GM18951 (cell line): ENCODE measurements around the gene VPS4B.

Experiments
- POLR2A ChIP-seq: IDR thresholded peaks from 4 replicates; pipeline ENCODE4 v1.6.1; 2011; ENCODE audit warnings: mild to moderate bottlenecking; ENCODE audit not compliant: insufficient read length, insufficient read depth; ENCODE audit errors: extremely low read depth
- in situ Hi-C: fragments of 300-500 bp; cut with MboI; formaldehyde crosslinking; loops from one replicate; pipeline ENCODE4 v1.12.0; 2022; ENCODE audit warnings: low sequenced_read_pairs, mixed read lengths, inconsistent platforms; ENCODE audit not compliant: unreplicated experiment

VPS4B gene

GRCh38 chr18:63446266-63446665 is 24.0 kb upstream of the VPS4B start:
- in situ Hi-C loops = loop anchor here (25.0 kb wide), 2 partner anchors 309 to 734 kb away; partner anchors contain the start of gene PHLPP1

GRCh38 chr18:63445037-63445436 is 22.8 kb upstream of the VPS4B start:
- TF ChIP-seq POLR2A = no peak
- in situ Hi-C loops = loop anchor here (25.0 kb wide), 2 partner anchors 308 to 733 kb away; partner anchors contain the start of gene PHLPP1

More at GRCh38 chr18:63446266-63446665, 24.0 kb upstream of the VPS4B start:
- no peak for TF ChIP-seq POLR2A

- no peak for TF ChIP-seq POLR2A
- in situ Hi-C loops = loop anchor here (25.0 kb wide), 2 partner anchors 307 to 732 kb away; partner anchors contain the start of gene PHLPP1
Measured at GRCh38 chr18:63444580-63444979, 22.3 kb upstream of the VPS4B start.

- TF ChIP-seq POLR2A = no peak
- in situ Hi-C loops = loop anchor here (25.0 kb wide), 2 partner anchors 307 to 732 kb away; partner anchors contain the start of gene PHLPP1
Measured at GRCh38 chr18:63443829-63444228, 21.6 kb upstream of the VPS4B start.

- in situ Hi-C loops = loop anchor here (25.0 kb wide), 2 partner anchors 304 to 729 kb away; partner anchors contain the start of gene PHLPP1
Measured at GRCh38 chr18:63440881-63441280, 18.6 kb upstream of the VPS4B start.

GRCh38 chr18:63440219-63440618 is 17.9 kb upstream of the VPS4B start:
- TF ChIP-seq POLR2A = no peak
- in situ Hi-C loops = loop anchor here (25.0 kb wide), 2 partner anchors 303 to 728 kb away; partner anchors contain the start of gene PHLPP1

More at GRCh38 chr18:63440881-63441280, 18.6 kb upstream of the VPS4B start:
- no peak for TF ChIP-seq POLR2A

- in situ Hi-C loops = loop anchor here (25.0 kb wide), 2 partner anchors 302 to 727 kb away; partner anchors contain the start of gene PHLPP1
- no peak for TF ChIP-seq POLR2A
Measured at GRCh38 chr18:63439334-63439733, 17.1 kb upstream of the VPS4B start.

GRCh38 chr18:63438181-63438580 is 15.9 kb upstream of the VPS4B start:
- in situ Hi-C loops = loop anchor here (25.0 kb wide), 2 partner anchors 301 to 726 kb away; partner anchors contain the start of gene PHLPP1

GRCh38 chr18:63433334-63433866 is 11.1 kb upstream of the VPS4B start:
- in situ Hi-C loops = loop anchor here (25.0 kb wide), 2 partner anchors 296 to 721 kb away; partner anchors contain the start of gene PHLPP1
- TF ChIP-seq POLR2A = no peak

More at GRCh38 chr18:63438181-63438580, 15.9 kb upstream of the VPS4B start:
- TF ChIP-seq POLR2A = no peak

- in situ Hi-C loops = loop anchor here (25.0 kb wide), 2 partner anchors 294 to 719 kb away; partner anchors contain the start of gene PHLPP1
Measured at GRCh38 chr18:63431180-63431579, 8.9 kb upstream of the VPS4B start.

GRCh38 chr18:63430526-63430925 is 8.2 kb upstream of the VPS4B start:
- TF ChIP-seq POLR2A = no peak
- in situ Hi-C loops = loop anchor here (25.0 kb wide), 2 partner anchors 293 to 718 kb away; partner anchors contain the start of gene PHLPP1

More at GRCh38 chr18:63431180-63431579, 8.9 kb upstream of the VPS4B start:
- TF ChIP-seq POLR2A = no peak

GRCh38 chr18:63427558-63427957 is 5.3 kb upstream of the VPS4B start:
- TF ChIP-seq POLR2A = no peak
- in situ Hi-C loops = loop anchor here (10.0 to 25.0 kb wide), 3 partner anchors 290 to 715 kb away; partner anchors contain the start of gene PHLPP1

GRCh38 chr18:63422864-63423304 is 608 bp upstream of the VPS4B start:
- in situ Hi-C loops = loop anchor here (10.0 kb wide), 1 partner anchor 408 kb away; no protein-coding TSS in a partner anchor
- no peak for TF ChIP-seq POLR2A
